Neuronal stem cell (in vitro differentiated cells): ENCODE results near the gene PMS1.

ENCODE experiments used
- DNase-seq: peaks from one replicate; pipeline ENCODE4 v3.0.0-alpha.2; 2013; ENCODE audit warnings: low spot score
- H2AFZ ChIP-seq: one replicate; pipeline ENCODE4 v1.6.1; 2013; ENCODE audit warnings: mild to moderate bottlenecking, low read length, inconsistent platforms
- H2AK5ac ChIP-seq: 2 replicates; pipeline ENCODE4 v1.6.1; 2013; ENCODE audit warnings: low read depth, mild to moderate bottlenecking, inconsistent platforms, low read length, moderate library complexity, mixed read lengths
- H2BK120ac ChIP-seq: 2 replicates; pipeline ENCODE4 v1.6.1; 2013; ENCODE audit warnings: low read depth, mild to moderate bottlenecking, inconsistent platforms, low read length, moderate library complexity, mixed read lengths
- H2BK12ac ChIP-seq: one replicate; pipeline ENCODE4 v1.6.1; 2013; ENCODE audit warnings: low read length, inconsistent platforms
- H2BK15ac ChIP-seq: 2 replicates; pipeline ENCODE4 v1.6.1; 2013; ENCODE audit warnings: mild to moderate bottlenecking, low read length, inconsistent platforms, mixed read lengths
- H2BK5ac ChIP-seq: one replicate; pipeline ENCODE4 v1.6.1; 2013; ENCODE audit warnings: inconsistent platforms, mild to moderate bottlenecking, low read length, moderate library complexity
- H3K14ac ChIP-seq: one replicate; pipeline ENCODE4 v1.6.1; 2013; ENCODE audit warnings: low read length, inconsistent platforms
- H3K18ac ChIP-seq: 2 replicates; pipeline ENCODE4 v1.6.1; 2013; ENCODE audit warnings: low read length, inconsistent platforms
- H3K23ac ChIP-seq: 2 replicates; pipeline ENCODE4 v1.6.1; 2013; ENCODE audit warnings: low read depth, mild to moderate bottlenecking, mixed read lengths, low read length, inconsistent platforms; ENCODE audit not compliant: poor library complexity
- H3K27ac ChIP-seq: replicated peaks from 3 replicates; pipeline ENCODE4 v1.5.1; 2013; ENCODE audit warnings: low read length, inconsistent platforms
- H3K27me3 ChIP-seq, 3 experiments: 2 replicates each; pipeline ENCODE4 v1.6.1; 2013; ENCODE audit warnings: low read length in 3 of 3, mild to moderate bottlenecking in 2 of 3, inconsistent platforms in 1 of 3, low read depth in 1 of 3, mixed read lengths in 1 of 3, moderate library complexity in 1 of 3; ENCODE audit not compliant: control insufficient read depth in 3 of 3, insufficient read depth in 3 of 3
- H3K36me3 ChIP-seq, 2 donors: replicated peaks in 1 of 2; 2 replicates each; pipeline ENCODE4 v1.6.1; 2013; ENCODE audit warnings: low read length in 2 of 2; ENCODE audit not compliant: control insufficient read depth in 2 of 2, insufficient read depth in 2 of 2
- H3K4ac ChIP-seq: 2 replicates; pipeline ENCODE4 v1.6.1; 2013; ENCODE audit warnings: inconsistent platforms, mild to moderate bottlenecking, low read length, moderate library complexity
- H3K4me1 ChIP-seq, 2 donors: 1 replicate in 1 of 2; 2 replicates in 1 of 2; pipeline ENCODE4 v1.6.1; 2013; ENCODE audit warnings: low read length in 2 of 2, low read depth in 1 of 2; ENCODE audit not compliant: control insufficient read depth in 2 of 2, insufficient read depth in 1 of 2
- H3K4me2 ChIP-seq: one replicate; pipeline ENCODE4 v1.6.1; 2013; ENCODE audit warnings: mild to moderate bottlenecking, low read length, inconsistent platforms; ENCODE audit not compliant: insufficient read depth, poor library complexity, severe bottlenecking
- H3K4me3 ChIP-seq, 2 donors: 2 replicates each; pipeline ENCODE4 v1.5.1; 2013; ENCODE audit warnings: low read length in 2 of 2, mild to moderate bottlenecking in 2 of 2, inconsistent platforms in 1 of 2, moderate library complexity in 1 of 2
- H3K79me1 ChIP-seq: one replicate; pipeline ENCODE4 v1.6.1; 2013; ENCODE audit warnings: low read depth, mild to moderate bottlenecking, inconsistent platforms, low read length, moderate library complexity
- H3K9ac ChIP-seq: one replicate; pipeline ENCODE4 v1.6.1; 2013; ENCODE audit warnings: mild to moderate bottlenecking, low read depth, low read length, inconsistent platforms; ENCODE audit not compliant: poor library complexity
- H3K9me3 ChIP-seq, 2 donors: replicated peaks in 1 of 2; 2 replicates each; pipeline versions ENCODE3 to v1.6.1; 2013; ENCODE audit warnings: low read length in 2 of 2, mild to moderate bottlenecking in 2 of 2, inconsistent platforms in 1 of 2, low read depth in 1 of 2, mixed read lengths in 1 of 2, moderate library complexity in 1 of 2; ENCODE audit not compliant: control insufficient read depth in 2 of 2, insufficient read depth in 1 of 2
- H4K8ac ChIP-seq: one replicate; pipeline ENCODE4 v1.6.1; 2013; ENCODE audit warnings: low read depth, mild to moderate bottlenecking, inconsistent platforms, low read length, moderate library complexity
- H4K91ac ChIP-seq: one replicate; pipeline ENCODE4 v1.6.1; 2013; ENCODE audit warnings: low read length, low read depth, mild to moderate bottlenecking, inconsistent platforms; ENCODE audit not compliant: poor library complexity
- WGBS, 2 donors: extraction: QIAGEN DNeasy Blood & Tissue Kit; methylation state at CpG; one replicate each; pipeline ENCODE4 v1.1.7; 2013; ENCODE audit warnings: missing lambda C conversion rate in 2 of 2, mixed read lengths in 1 of 2; ENCODE audit not compliant: insufficient read length in 2 of 2, insufficient replicate concordance in 1 of 2; ENCODE audit errors: extremely low coverage in 2 of 2; 5-methylcytosine and 5-hydroxymethylcytosine counted together

The PMS1 gene

DNA sequence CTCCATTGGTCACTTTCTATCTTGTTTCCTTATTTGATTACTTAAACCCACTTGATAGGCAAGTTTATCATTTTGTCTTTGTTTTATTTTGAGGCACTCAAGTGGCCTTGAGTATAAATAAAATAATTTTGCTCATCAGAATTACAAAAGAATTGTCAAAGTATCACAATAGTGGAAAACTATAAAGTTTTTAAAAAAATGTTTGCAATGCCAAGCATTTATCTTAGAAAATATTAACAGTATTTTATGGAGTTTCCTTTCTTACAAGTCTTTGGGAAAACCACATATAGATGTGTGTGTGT lies 14.7 kb downstream of the PMS1 start:
- Histone ChIP-seq H3K14ac (no peak overlapping the region), H3K9me3 (no peaks in the 10 kb centered on the region), H3K4me3 (no peak overlapping the region), H3K23ac (no peak overlapping the region), H3K27me3 (no peaks in the 10 kb centered on the region), H4K91ac (no peak overlapping the region), H3K9ac (no peak overlapping the region), H2BK15ac (no peak overlapping the region), H3K18ac (no peak overlapping the region), H3K4me1 (peaks cover 0 to 2% of the 10 kb centered on the region in 2 donors), H2BK12ac (no peak overlapping the region), H2BK120ac (no peak overlapping the region), H2BK5ac (no peak overlapping the region), H2AFZ (no peak overlapping the region), H3K4me2 (no peak overlapping the region), H4K8ac (no peak overlapping the region), H3K36me3 (peaks cover 10 to 100% of the 10 kb centered on the region in 2 donors), H3K27ac (no peak overlapping the region), H2AK5ac (no peak overlapping the region), H3K79me1 (peaks cover 1% of the 10 kb centered on the region), H3K4ac (no peak overlapping the region)
- no peak for DNase-seq

DNA sequence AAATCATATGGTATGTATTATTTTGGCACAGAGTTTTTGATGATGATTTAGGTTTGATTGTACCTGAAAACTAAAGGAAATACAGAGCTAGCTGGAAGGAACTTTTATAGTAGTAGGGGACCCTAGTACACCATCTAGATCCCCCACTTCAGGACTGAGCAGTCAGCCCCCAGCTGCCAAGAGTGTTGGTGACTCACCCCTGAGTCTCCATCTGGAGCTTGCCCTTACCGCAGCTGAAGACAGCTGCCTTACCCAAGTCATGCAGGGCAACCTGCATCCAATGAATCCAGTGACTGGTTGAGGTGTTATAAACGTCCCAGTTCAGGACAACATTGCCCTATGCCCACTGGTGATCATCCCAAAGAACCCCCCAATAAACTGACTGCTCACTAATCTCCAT lies 15.3 kb downstream of the PMS1 start:
- Histone ChIP-seq H3K9ac (no peak overlapping the region), H3K27me3 (no peaks in the 10 kb centered on the region), H3K36me3 (peaks cover 10 to 100% of the 10 kb centered on the region in 2 donors), H3K23ac (no peak overlapping the region), H3K14ac (no peak overlapping the region), H2AFZ (no peak overlapping the region), H3K4me1 (peaks cover 0 to 2% of the 10 kb centered on the region in 2 donors), H2BK120ac (no peak overlapping the region), H2BK5ac (no peak overlapping the region), H2BK15ac (no peak overlapping the region), H2AK5ac (no peak overlapping the region), H3K18ac (no peak overlapping the region), H4K8ac (no peak overlapping the region), H2BK12ac (no peak overlapping the region), H3K27ac (no peak overlapping the region), H3K4me2 (no peak overlapping the region), H4K91ac (no peak overlapping the region), H3K9me3 (no peaks in the 10 kb centered on the region), H3K79me1 (peaks cover 1% of the 10 kb centered on the region), H3K4ac (no peak overlapping the region), H3K4me3 (no peak overlapping the region)
- no CpG with 5 or more reads among the region's 2 CpGs for WGBS, 2 donors
- no peak for DNase-seq

DNA sequence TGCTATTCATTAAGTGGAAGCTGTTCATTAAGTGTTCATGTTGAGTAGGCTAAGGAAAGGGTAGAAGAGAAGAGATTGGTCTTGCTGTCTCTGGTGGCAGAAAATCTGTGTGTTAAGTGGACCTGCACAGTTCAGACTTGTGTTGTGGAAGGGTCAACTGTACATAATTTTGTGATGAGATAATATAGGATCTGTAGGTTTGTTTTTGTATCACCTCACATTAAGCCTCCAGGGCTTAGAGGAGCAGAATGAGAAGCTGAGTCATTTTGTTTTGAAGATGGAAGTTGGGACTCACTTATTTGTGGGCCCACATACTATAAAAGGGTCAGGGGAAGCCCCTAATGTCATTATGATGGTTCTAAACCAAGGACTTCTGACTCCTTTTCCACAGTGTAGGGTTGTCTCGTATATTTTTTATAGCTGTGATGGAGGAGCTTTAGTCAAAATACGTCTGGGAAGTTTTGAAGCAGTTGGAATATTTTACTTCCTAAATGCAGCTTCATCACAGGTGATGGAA lies 18.2 kb downstream of the PMS1 start:
- Histone ChIP-seq H3K9ac (no peak overlapping the region), H3K9me3 (peaks cover 0 to 1% of the 10 kb centered on the region in 2 donors), H2BK5ac (no peak overlapping the region), H2BK15ac (no peak overlapping the region), H3K23ac (no peak overlapping the region), H3K4ac (no peak overlapping the region), H3K79me1 (peaks cover 1% of the 10 kb centered on the region), H4K8ac (no peak overlapping the region), H3K14ac (no peak overlapping the region), H3K27me3 (no peaks in the 10 kb centered on the region), H2BK12ac (no peak overlapping the region), H2BK120ac (no peak overlapping the region), H3K18ac (no peak overlapping the region), H2AK5ac (no peak overlapping the region), H4K91ac (no peak overlapping the region), H3K4me3 (no peak overlapping the region), H3K36me3 (peaks cover 5 to 97% of the 10 kb centered on the region in 2 donors), H2AFZ (no peak overlapping the region), H3K4me1 (peaks cover 0 to 2% of the 10 kb centered on the region in 2 donors), H3K27ac (no peak overlapping the region), H3K4me2 (no peak overlapping the region)
- WGBS, 2 donors: no CpG with 5 or more reads among the region's 2 CpGs
- no peak for DNase-seq

DNA sequence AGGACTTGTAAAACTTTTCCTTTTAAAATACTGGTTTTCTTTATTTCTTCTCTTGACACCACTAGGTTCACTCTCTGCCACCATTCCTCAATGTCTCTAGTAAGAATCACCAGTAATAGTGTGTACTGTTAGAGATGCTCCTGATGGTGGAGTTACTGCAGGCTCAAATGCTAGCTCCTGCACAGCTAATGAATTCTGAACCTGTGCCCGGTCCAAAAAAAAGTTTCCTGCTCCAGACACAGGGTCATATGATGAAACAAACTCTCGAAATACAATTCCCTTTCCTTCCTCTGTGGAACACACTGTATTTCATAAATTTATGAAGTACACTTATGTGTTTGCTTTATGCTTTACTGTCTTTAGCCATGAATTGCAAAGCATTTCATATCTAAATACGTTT lies 19.2 kb downstream of the PMS1 start:
- DNase-seq: no peak
- WGBS, 2 donors: no CpG with 5 or more reads among the region's 3 CpGs

More for the DNA sequence above, 19.2 kb downstream of the PMS1 start:
- Histone ChIP-seq H2AFZ (no peak overlapping the region), H3K23ac (no peak overlapping the region), H3K27ac (no peak overlapping the region), H3K4me1 (peaks cover 0 to 2% of the 10 kb centered on the region in 2 donors), H2AK5ac (no peak overlapping the region), H3K4me3 (no peak overlapping the region), H3K27me3 (no peaks in the 10 kb centered on the region), H4K8ac (no peak overlapping the region), H3K9ac (no peak overlapping the region), H3K4me2 (no peak overlapping the region), H2BK12ac (no peak overlapping the region), H4K91ac (no peak overlapping the region), H3K9me3 (peaks cover 0 to 3% of the 10 kb centered on the region in 2 donors), H3K18ac (no peak overlapping the region), H3K14ac (no peak overlapping the region), H3K36me3 (peaks cover 4 to 97% of the 10 kb centered on the region in 2 donors), H3K4ac (no peak overlapping the region), H3K79me1 (peaks cover 1% of the 10 kb centered on the region), H2BK120ac (no peak overlapping the region), H2BK15ac (no peak overlapping the region), H2BK5ac (no peak overlapping the region)
